ENCODE results near the gene MFSD1.

Gene MFSD1

DNA sequence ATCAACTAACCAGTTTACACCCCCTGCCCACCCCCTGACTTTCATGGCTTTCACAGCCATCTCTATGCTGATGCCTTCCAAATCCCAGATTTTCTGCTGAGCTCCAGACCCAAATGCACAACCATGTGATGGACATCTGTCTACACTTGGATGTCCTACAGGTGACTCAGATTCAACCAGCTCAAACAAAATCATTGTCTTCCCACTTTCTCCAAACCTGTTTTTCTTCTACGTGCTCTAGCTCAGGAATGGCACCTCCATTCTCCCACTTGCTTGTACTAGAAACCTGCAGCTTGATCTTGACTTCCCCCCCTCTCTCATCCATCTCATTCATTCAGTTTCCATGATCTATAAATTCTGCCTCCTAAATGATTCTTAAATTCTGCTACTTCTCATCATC lies 35.5 kb upstream of the MFSD1 start:
- TF ChIP-seq, protein P1, sequence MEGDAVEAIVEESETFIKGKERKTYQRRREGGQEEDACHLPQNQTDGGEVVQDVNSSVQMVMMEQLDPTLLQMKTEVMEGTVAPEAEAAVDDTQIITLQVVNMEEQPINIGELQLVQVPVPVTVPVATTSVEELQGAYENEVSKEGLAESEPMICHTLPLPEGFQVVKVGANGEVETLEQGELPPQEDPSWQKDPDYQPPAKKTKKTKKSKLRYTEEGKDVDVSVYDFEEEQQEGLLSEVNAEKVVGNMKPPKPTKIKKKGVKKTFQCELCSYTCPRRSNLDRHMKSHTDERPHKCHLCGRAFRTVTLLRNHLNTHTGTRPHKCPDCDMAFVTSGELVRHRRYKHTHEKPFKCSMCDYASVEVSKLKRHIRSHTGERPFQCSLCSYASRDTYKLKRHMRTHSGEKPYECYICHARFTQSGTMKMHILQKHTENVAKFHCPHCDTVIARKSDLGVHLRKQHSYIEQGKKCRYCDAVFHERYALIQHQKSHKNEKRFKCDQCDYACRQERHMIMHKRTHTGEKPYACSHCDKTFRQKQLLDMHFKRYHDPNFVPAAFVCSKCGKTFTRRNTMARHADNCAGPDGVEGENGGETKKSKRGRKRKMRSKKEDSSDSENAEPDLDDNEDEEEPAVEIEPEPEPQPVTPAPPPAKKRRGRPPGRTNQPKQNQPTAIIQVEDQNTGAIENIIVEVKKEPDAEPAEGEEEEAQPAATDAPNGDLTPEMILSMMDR (IDR thresholded peaks at IDR 0.05; ENCODE audit: insufficient read depth, missing control alignments) = no peak
- no peak for DNase-seq (ENCODE audit: insufficient read length, low spot score)
- no peak for FAIRE-seq

DNA sequence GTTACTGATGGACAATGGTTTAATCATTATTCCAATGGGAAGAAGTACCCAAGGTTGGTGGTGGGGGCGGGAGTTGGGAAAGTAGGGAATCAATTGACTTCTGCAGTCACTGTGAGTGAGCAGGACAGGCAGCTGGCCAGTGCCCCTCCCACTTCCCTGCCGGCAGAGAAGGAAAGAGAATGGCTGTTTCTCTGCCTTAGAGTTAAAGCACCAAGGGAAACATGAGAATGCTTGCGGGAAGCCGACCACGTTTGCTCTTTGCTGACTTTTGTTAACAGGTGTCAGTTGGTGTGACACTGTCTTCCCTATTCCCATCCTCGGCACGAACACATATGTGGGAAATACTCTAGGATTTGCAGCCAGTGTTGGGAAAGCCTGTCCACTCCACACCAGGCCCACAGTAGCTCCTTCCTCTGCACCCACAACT lies 33.5 kb upstream of the MFSD1 start:
- FAIRE-seq (no peak), DNase-seq (ENCODE audit: insufficient read length, low spot score) (no peak)
- TF ChIP-seq, protein P1 (IDR thresholded peaks at IDR 0.05; ENCODE audit: insufficient read depth, missing control alignments) = no peak

DNA sequence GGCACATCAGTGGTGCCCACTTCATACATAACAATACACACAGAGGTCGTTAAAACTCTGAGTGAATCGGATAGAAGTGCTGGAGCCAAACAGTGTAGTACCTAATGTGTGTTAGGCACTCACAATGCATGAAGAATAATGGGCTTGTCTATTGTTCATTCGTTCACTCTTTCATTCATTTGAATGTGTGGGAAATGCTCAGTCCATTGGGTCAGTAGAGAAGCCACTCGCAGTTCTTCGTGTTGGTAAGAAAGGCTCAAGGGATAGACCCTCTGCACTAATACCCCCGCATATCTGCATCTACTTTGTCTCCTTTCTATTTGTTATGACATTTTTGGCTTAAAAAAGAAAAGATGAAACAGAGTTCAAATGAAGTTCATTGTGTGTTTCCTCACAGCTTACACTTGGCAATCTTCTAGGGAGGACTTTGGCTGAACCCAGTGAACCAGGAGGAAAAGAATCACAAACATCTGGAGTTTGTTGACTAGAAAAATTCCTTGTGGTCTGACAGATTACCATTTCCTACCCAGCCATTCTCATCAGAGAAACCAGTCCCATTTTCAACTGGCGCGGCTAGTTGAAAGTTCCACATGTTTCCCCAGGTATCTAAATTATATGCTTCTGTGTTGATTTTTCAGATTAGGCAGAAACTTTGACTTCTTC lies 32.8 kb upstream of the MFSD1 start:
- FAIRE-seq (no peak), DNase-seq (ENCODE audit: insufficient read length, low spot score) (no peak)

DNA sequence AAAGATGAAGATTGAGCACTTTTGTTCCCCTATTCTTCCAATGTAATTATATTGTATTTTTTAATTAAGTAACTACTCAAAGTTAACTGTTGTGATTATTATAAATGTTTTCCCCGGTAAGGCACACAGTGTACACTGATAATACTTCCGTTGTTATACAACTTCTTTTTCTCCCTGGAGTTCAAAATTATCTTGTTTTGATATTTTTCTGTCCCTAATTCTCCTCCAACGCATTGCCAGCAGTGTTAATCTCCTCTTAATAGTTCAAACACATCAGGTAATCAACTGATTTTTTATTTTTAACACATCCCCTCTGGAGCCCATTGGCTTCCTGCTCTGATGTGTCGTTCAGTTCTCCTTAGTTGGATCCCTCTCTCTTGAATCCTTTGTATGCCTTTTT lies 32.3 kb upstream of the MFSD1 start:
- FAIRE-seq (no peak), DNase-seq (ENCODE audit: insufficient read length, low spot score) (no peak)
- TF ChIP-seq, protein P1 (IDR thresholded peaks at IDR 0.05; ENCODE audit: insufficient read depth, missing control alignments) = no peak

More for the DNA sequence above, 32.8 kb upstream of the MFSD1 start:
- TF ChIP-seq, protein P1 (IDR thresholded peaks at IDR 0.05; ENCODE audit: insufficient read depth, missing control alignments) = no peak

DNA sequence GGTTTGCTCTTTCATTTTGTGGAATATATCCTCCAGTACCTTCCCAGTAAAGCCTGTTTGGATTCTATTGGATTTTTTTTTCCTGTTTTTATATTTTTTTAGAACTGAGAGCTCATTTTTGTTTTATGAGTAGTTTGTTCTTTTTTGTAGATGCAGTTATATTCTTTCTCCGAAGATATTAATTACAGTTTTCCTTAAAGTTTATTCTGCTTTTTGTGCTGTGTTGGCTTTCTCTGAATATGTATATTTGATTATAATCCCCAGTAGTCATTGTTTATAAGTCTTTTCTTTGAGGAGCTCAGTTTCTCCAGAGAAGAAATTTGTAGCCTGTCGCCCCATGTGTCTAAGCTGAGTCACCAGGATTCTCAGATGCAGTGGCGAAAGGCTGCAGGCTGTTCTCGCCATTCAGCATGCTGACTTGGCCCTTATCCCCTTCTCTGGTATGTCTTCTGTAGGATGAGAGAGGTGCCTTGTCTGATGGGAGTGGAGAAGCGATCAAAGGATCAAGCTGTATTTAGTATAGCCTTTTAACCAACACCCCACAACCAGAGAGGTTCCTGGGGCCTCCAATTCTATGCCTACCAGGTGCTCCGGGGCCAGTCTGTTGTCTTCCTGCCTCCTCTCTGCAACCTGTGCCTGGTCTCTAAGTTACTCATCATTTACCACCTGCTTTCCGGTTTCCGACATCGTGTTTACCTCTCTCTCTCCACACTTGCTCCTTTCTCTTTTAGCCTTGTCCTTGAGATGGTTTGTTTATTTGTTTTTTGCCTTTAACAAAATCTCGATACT lies 31.7 kb upstream of the MFSD1 start:
- FAIRE-seq = no peak

DNA sequence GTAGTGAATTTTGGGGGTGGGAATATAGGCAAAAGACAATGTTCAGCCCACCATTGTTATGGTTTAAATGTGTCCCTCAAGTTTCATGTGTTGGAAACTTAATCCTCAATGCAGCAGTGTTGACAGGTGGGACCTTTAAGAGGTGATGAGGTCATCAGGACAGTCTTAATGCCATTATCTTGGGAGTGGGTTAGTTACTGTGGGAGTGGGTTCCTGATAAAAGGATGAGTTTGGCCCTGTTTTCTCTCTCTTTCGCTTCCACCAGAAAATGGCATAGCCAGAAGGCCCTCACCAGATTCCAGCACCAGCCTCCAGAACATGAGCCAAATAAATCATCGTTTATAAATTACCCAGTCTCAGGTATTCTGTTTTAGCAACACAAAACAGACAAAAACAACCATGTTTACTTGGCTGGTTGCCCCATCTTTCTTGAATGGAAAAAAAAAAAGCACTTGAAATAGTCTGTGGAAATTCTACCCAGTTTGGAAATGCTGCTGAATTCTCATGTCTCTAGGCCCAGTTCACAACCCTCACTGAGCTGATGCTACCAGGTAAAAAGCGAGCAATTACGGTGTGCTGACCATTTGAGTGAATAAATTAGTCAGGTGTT lies 31.0 kb upstream of the MFSD1 start:
- DNase-seq (ENCODE audit: insufficient read length, low spot score) (no peak), FAIRE-seq (no peak)
- TF ChIP-seq, protein P1 (IDR thresholded peaks at IDR 0.05; ENCODE audit: insufficient read depth, missing control alignments) = no peak

More for the DNA sequence above, 31.7 kb upstream of the MFSD1 start:
- TF ChIP-seq, protein P1 (IDR thresholded peaks at IDR 0.05; ENCODE audit: insufficient read depth, missing control alignments) = no peak
- DNase-seq (ENCODE audit: insufficient read length, low spot score) = no peak
